Inflammatory macrophage treated with lipopolysaccharide for 1 hour (primary cell): ENCODE results near the gene NEU4.
"Not testable (repeated sequence)": the region's sequence is repeated elsewhere in the genome, so short reads cannot be mapped to it uniquely, and the experiment has no call there.

Experiments
- DNase-seq, 2 donors: peaks; one replicate each; pipeline ENCODE4 v3.0.0-alpha.2; 2020 to 2022

NEU4 gene

DNA sequence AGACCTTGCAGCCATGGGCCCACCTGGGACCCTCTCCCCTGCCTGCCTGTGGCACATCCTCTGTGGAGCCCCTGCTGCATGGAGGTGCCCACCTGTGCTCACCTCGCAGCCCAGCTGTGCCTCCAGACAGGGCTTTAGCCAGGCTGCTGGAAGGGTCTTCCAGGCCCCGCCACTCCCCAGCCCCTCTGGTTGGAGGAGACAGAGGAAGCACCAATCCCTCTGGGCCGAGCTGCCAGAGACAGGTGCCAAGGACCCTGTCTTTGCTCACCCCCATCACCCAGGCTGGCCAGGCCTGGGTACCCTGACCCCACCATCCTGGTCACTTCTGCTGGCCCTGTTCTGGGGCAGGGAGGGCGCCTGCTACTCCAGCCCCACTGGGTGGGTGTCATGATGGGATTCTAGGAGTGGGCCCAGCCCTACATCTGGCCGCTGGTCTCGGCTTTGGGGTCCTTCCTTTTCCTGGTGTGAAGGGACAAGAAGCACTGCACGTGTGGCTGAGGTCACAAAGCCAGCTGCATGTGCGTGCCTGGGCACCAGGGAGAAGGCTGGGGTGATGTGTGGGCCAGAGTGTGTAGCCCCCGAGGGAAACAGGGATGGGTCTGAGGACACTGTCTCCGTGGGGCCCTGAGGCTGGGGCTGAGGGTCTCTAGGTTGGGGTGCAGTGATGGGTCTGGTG is 9.3 kb upstream of the NEU4 start:
- DNase-seq = no peak

DNA sequence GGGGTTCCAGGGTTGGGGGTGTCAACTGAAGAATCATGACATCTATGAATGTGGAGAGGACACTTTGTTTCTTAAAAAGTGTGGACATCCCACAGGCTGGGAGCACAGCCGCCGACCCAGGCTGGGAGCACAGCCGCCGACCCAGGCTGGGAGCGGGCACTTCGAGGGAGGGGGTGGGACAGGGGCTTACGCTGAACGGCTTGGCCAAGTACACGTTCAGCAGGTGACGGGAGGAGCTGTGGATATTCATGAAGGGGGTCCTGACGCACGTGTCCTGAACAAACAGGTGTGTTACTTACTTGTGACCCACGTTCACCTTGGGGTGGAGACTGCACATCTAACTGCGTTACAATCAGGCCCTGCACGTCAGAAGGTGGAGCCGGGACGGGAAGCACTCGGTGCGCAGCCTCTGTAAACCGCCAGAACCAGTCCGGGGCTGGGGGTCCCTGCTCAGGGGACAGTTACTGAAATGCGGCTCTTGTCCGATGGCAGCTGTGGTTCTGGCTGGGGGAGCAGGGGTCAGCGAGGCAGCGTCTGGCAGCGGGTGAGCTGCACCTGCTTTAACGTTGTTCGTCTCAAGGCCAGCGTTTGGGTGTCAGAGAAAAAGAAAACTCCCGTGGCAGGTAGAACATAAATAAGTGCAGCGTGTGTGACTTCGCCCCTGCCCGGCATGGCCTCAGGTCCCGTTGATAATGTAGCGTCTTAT is 8.6 kb upstream of the NEU4 start:
- not testable (repeated sequence) for DNase-seq

DNA sequence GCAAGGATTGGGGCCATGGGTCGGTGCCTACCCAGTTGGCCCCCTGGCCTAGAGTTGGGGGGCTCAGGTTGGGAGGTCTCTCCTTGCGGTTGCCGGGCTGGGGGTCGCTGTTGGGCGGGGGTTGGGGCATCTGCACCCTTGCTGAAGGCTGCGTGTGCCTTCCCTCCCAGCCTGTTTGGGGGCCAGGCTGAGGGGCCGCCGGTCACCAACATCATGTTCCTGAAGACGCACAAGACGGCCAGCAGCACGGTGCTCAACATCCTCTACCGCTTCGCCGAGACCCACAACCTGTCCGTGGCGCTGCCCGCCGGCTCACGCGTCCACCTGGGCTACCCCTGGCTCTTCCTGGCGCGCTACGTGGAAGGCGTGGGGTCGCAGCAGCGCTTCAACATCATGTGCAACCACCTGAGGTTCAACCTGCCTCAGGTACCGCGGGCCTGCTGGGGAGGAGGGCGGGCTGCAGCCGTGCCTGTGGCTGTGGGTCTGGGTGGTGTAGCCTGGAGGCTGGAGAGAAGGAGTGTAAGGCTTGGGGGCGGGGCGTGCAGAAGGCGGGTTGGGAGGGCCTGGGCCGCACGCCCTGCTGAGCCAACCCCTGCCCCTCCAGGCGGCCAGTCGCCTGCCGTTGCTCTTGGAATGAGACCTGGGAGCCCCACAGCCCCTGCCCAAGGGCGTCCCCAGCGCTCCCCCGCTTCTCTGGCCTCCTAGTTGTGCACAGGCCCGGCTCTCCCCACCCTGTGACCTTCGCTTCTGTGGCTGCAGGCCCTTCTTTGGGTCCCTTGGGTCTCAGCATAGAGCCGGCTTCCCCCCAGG is 7.2 kb upstream of the NEU4 start:
- no peak for DNase-seq

DNA sequence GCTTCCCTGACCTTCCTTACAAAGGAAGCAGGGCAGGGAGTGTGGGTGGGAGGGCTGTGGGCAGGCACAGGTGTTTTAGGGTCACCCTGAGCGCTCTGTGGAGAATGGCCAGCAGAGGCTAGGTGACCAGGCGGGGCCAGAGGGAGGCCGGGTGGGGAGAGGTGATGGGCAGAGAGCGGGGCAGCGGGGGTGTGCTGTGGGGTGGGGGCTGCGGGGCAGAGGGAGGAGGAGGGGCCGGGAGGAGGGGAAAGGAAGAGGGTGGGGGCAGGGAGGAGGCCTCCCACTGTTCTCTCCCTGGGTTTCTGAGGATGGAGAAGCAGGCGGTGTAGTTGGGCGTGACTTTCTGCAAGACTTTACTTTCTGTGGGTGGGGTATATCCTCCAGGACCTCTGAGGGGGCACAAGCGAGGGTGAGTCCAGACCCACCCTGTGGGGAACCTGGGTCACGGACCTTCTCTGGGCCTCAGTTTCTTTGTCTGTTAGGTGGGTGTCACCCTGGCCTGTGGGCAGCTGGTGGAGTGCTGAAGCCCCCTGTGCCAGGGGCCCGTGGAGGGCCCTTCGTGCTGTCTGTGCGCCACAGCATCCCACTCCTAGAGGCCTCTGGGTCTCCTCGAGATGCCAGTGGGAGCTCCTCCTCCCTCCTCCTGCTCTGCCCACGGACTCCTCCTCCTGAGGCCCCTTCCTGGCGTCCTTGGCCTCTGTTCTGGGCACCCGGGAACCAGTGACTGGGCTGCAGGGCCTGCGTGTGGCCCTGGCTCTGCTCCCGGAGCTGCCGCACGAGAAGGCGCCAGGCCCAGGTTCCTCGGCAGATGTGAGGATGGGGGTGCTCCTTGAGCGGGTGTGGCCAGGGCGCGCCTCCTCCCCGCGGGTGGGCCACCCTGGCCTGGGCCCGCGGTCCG is 6.3 kb upstream of the NEU4 start:
- no peak for DNase-seq

DNA sequence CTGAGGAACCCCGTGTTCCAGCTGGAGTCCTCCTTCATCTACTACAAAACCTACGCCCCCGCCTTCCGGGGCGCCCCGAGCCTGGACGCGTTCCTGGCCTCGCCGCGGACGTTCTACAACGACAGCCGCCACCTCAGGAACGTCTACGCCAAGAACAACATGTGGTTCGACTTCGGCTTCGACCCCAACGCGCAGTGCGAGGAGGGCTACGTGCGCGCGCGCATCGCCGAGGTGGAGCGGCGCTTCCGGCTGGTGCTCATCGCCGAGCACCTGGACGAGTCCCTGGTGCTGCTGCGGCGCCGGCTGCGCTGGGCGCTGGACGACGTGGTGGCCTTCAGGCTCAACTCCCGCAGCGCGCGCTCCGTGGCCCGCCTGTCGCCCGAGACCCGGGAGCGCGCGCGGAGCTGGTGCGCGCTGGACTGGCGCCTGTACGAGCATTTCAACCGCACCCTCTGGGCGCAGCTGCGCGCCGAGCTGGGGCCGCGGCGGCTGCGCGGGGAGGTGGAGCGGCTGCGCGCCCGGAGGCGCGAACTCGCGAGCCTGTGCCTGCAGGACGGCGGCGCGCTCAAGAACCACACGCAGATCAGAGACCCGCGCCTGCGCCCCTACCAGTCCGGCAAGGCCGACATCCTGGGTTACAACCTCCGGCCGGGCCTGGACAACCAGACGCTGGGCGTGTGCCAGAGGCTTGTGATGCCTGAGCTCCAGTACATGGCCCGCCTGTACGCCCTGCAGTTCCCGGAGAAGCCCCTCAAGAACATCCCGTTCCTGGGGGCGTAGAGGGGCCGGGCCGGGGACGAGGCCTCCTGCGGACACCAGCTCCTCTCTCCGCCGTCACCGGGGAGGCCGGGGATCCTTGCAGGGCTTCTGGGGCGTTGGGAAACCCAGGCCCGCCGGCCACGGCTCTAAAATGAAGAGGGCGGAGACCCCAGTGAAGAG is 5.3 kb upstream of the NEU4 start:
- no peak for DNase-seq

DNA sequence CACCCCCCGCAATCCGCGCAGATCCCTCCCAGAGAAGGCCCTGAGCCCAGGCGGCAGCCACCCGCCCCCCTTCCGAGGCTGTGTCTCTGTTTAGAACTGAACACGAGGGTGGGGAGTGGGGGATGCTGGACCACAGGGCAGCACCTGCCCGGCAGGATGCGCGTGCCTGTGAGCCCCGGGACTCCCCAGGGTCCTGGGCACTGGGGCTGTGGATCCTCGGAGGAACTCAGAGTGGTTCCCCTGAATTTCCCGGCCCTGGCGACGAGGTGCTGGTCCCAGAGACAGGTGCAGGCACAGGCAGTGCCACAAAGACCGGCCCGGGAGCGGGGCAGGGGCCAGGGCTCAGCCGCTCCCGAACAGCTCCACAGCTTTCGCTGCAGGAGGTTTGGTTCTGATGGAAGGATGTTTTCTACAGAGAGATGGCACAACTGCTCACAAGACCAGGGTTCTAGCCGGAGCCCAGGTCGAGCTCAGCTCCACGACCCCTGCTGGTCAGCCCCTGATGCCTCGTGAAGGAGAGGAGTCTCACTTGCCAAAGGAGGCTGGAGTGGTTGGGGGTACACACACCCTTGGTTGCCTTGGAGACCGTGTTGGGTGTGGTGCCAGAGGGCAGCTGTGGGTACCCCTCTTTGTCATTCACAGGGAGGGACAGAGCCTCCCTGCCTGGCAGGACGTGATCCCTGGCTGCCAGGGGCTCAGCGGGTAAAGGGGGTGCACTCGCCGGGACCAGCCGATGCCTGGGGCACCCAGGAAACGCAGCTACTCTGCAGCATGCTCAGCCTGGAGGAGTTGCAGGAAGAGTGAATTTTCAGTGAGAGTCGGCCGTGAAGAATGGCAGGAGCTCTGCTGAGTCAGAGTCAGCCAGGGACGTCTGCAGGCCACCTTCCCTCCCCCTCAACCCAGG is 4.4 kb upstream of the NEU4 start:
- no peak for DNase-seq

DNA sequence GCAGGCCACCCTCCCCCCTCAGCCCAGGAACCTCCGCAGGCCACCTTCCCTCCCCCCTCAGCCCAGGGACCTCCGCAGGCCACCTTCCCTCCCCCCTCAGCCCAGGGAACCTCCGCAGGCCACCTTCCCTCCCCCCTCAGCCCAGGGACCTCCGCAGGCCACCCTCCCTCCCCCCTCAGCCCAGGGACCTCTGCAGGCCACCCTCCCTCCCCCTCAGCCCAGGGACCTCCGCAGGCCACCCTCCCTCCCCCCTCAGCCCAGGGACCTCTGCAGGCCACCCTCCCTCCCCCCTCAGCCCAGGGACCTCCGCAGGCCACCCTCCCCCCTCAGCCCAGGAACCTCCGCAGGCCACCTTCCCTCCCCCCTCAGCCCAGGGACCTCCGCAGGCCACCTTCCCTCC is 2.8 kb upstream of the NEU4 start:
- not testable (repeated sequence) for DNase-seq

DNA sequence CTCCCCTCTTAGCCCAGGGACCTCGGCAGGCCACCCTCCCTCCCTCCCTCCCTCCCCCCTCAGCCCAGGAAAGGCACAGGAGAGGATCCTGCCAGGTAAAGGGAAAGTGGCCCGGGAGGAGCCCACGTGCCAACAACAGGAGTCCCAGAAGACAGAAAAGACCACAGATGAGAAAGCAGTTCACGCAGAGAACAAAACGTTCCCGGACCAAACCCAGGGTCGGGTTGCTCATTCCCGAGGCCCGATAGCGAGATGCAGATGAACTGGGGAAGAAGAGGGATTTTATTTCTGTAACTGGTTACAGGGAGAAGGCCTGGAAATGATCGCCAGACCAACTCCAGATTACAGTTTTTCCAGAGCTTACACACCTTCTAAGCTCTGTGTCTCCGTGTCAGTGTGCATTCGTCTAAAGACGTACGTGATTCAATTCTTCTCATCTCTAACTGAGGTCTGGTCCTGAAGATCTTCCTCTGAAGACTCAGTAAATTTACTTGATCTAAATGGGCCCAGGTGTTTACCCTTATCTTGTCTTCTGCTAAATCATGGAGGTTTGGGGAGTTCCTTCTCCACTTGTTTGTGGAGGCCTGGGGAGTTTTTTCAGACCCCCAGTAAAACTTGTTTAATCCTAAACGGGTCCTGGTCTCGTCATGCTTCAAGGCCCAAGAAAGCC is 807 bp upstream of the NEU4 start:
- DNase-seq = no peak

DNA sequence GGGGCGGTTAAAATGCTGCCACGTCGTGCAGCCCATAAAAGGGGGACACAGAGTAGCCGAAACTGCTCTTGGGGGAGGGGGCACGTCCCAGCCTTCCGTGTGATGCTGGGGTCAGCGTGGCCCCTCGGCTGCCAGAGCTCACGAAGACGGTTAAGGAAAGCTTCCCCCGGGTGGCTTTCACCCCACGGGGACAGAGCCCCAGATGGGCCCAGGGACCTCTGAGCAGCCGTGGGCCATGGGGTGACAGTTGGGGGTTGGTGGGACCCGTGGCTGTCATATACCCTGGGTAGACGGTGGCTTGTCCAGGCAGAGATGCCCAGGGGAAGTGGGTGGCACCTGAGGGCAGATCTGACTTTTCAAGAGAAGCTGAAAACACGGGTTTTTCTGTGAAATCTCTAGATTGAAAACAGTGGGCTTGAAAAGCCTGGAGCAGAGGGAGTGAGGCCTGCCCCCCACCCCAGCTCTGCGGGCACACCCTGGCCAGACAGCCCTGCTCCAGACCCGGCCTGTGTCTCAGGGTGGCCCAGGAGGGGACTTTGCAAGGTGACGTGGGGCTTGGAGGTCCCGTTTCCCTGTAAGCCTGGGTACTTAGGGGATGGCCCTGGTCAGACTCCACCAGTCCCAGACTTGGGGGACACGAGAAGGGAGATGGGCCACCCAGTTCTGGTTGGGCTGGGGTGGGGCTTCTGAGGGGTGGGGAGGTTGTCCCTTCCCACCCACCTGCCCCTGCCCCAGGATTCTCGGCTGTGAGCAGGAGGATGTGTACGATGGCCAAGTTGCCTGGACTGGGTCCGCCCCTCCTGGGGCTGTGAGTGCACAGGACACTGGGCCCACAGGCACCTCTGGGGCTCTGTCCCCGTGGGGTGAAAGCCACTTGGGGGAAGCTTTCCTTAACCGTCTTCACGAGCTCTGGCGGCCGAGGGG is 652 bp downstream of the NEU4 start:
- DNase-seq = no peak

DNA sequence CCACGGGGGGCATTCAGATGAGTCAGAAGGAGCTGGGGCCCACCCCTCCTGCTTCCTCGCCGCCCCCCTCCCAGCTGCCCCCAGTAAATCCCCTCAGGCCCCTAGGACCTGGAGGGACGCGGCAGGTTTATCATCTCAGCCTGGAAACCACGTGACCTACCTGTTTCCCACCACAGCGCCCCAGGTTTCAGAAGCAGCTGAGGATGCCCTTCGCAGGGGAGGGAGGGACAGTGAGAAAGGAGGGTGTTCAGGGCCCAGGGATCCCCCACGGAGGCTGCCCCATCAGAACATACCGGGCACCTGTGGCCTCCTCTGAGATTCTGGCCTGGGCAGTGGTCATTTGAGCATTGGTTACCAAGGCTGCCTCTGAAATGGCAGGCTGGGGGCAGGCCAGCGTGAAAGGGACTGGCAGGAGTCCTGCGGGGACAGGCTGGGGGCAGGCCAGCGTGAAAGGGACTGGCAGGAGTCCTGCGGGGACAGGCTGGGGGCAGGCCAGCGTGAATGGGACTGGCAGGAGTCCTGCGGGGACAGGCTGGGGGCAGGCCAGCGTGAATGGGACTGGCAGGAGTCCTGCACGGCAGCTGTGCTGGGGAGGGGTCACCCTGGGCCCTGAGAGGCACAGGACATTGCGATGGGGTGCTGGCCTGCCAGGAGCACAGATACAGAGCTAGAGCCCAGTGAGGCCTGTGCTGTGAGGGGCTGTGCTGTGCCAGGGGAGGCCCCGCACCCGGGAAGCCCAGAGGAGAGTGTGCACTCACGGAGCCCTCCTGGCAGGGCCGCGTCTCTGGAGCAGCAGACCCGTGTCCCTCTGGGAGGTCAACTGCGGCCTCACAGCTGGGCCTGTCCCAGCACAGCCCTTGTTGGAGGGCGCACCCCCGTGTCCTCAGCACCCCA is 1.6 kb downstream of the NEU4 start:
- DNase-seq = no peak

DNA sequence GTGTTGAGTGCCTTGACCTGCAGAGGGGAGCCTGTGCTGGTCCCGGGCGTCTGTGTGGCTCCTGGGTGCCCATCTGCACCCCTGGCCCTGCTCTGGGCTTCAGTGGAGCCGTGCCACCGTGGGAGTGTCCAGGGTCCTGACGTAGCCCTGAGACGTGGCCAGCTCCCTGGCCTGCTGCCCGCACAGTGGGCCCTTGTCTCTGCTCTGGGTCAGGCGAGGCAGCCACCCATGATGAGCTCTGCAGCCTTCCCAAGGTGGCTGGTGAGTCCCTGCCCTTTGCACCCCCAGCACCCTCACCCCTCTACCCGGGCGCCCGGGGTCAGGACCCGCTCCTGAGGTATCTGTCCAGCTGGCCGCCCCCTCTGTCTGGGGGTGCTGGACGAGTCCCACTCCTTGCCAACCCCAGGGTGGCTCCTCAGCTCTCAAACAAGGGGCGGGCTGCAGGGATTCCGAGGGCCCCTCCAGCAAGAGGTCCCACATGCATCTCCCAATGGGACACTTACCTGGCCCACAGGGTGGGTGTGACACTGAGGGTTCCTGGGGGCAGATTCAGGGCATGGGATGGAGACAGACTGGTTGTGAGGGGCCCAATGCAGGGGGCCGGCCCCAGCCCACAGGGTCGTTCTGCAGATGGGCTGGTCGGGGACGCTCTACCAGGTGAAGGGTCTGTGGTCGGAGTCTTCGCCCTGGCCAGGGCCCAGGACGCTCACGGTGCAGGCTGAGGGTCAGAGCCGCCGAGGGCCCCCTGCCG is 2.4 kb downstream of the NEU4 start:
- DNase-seq = no peak

DNA sequence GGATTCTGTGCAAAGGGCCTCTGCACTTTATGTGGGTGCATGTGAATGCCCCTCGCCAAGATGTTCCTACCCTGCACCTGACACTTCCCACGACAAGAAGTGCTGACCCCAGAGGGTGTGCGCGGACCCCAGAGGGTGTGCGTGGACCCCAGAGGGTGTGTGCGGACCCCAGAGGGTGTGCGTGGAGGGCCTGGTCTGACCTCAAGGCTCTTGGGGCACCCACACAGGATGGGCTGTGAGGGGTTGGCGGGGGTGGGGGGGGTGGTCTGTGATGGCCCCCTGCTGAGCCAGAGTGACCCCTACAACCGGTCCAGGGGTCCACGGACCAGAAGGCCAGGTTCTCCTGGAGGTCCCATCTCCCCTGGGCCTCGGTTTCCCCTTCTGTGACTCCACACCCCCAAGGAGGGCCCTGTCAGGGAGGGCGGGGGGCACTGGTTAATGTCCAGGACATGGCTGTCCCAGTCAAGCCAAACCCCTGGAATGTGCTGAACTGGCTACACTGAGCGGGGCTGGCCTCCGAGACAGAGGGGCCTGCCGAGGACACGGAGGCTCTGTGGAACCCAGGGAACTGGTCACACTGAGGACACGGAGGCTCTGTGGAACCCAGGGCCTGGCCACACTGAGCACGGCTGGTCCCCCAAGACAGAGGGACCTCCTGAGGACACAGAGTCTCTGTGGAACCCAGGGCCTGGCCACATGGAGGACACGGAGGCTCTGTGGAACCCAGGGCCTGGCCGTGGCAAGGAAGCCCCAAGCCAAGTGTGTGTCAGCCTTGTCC is 3.1 kb downstream of the NEU4 start:
- no peak for DNase-seq

DNA sequence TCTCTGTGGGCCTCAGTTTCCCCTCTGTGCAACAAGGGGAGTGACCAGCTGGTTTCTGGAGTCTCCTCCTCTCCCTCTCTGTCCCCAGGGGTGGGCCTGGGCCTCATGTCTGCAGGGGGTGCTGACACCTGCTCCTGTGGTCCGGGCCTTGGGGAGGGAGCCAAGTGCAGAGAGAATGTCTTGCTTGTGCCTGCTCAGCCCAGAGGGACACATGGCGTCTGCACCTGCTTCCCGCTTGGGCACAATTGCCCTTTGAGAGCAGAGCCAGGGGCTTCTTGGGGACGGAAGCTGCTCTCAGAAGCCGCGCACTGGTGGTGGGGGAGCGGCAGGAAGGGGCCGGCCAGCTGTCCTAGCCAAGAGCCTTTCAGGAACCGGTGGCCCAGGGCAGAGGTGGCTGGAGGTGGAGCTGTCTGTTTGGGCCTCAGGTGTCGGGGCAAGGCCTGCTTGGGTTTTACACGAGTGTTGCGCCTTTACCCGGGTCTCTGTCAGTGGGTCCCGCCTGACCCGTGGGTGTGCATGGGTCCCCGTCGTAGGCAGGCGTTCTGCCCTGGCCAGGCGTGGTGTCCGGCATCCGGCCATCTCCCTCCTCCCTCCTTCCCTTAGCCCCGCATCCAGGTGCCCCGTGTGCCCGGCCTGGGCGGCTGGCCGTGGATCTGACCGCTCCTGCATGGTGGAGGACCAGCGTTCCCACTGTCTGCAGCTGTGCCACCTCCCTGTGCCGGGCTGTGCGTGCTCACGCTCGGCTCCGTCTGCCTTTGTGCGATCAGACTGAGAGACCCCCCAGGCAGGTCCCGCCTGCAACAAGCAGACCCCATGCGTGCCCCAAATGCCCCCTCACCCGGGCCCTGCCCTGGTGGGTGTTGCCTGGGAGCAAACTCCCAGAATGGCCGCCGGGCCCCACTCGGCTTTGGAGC is 4.0 kb downstream of the NEU4 start:
- DNase-seq = no peak

DNA sequence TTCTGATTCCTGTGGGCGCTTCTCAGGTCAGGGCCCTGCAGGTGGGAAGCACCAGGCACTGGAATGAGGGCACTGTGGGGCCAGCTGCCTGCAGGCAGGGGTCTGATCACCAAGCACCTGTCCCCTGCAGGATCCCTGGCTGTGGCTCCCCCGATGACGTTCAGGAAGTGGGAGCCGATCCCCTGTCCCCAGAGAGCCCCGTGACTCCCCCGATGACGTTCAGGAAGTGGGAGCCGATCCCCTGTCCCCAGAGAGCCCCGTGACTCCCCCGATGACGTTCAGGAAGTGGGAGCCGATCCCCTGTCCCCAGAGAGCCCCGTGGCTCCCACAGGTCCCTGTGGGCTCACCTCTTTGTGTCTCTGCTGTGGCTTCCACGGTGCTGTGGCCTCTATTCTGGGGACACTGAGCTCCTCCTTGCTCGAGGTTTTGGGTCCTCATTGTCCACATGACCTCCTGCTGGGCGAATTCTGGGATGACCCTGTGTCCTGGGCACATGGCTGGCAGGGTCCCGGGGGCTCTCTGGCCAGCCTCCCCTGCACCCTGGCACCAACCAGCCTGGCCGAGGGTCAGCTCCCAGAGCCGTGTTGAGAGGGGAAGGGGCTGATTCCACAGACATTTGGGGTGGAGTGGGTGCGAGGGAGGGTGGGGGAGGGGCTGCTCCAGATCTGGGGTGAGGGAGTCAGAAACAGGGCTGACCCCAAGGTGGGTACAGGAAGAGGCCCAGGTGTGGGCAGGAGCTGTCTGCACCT is 4.8 kb downstream of the NEU4 start:
- peak; percentile 9 to 27 for DNase-seq

DNA sequence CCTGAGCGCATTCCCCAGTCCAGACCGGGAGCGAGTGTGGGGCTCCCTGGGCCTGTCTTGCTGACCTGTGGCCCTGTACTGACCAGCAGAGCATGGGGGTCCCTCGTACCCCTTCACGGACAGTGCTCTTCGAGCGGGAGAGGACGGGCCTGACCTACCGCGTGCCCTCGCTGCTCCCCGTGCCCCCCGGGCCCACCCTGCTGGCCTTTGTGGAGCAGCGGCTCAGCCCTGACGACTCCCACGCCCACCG is 5.3 kb downstream of the NEU4 start:
- no peak for DNase-seq
